Measurements from ENCODE around the gene TIPRL. TPM values are rescaled to one million over a fixed set of nuclear protein-coding genes. Genes with fewer than 3 reads are reported as not detected.

Gene TIPRL
- total RNA-seq, 1 experiment from 2014 or later: 50.0 TPM

- no peak for TF ChIP-seq CTCF (conservative IDR thresholded peaks at IDR 0.05; ENCODE audit: low read depth, low read length)
- no peak for TF ChIP-seq EZH2 (IDR thresholded peaks at IDR 0.05; ENCODE audit: borderline replicate concordance, low read depth, low read length, poor library complexity, severe bottlenecking)
- DNase-seq (ENCODE audit: low spot score): no peak
- Histone ChIP-seq H3K27me3 (replicated peaks; ENCODE audit: insufficient read depth, low read depth, low read length, poor library complexity) (no peaks in the 10 kb centered on the region), H3K4me3 (ENCODE audit: low read depth, low read length, poor library complexity, severe bottlenecking) (no peak overlapping the region), H3K36me3 (ENCODE audit: insufficient read depth, low read length, poor library complexity, severe bottlenecking) (no peaks in the 10 kb centered on the region), H3K4me1 (ENCODE audit: insufficient read depth, low read length, poor library complexity, severe bottlenecking) (peaks cover 3% of the 10 kb centered on the region), H3K9me3 (ENCODE audit: low read depth, low read length, poor library complexity, severe bottlenecking) (no peaks in the 10 kb centered on the region), H3K27ac (ENCODE audit: low read depth, low read length, poor library complexity, severe bottlenecking) (no peak overlapping the region)
- no TSS peak for BruUV-seq (replicated peaks)
- CTCF ChIA-PET: no interaction called here
- intact Hi-C loops (cut with micrococcal nuclease; ENCODE audit: unreplicated experiment): no loop called here
- POLR2A ChIA-PET (ENCODE audit: low non-redundant PET): no interaction called here
Observed at GRCh38 chr1:168146160-168146539, 32.6 kb upstream of the TIPRL start.

GRCh38 chr1:168146626-168147025 is 32.1 kb upstream of the TIPRL start:
- BruUV-seq (replicated peaks): no TSS peak
- peaks cover 3% of the 10 kb centered on the region for H3K4me1 ChIP-seq (ENCODE audit: insufficient read depth, low read length, poor library complexity, severe bottlenecking)
- H3K4me3 ChIP-seq (ENCODE audit: low read depth, low read length, poor library complexity, severe bottlenecking): no peak overlapping the region
- TF ChIP-seq CTCF (conservative IDR thresholded peaks at IDR 0.05; ENCODE audit: low read depth, low read length) (no peak), EZH2 (IDR thresholded peaks at IDR 0.05; ENCODE audit: borderline replicate concordance, low read depth, low read length, poor library complexity, severe bottlenecking) (no peak)
- intact Hi-C loops (cut with micrococcal nuclease; ENCODE audit: unreplicated experiment): no loop called here
- no peak overlapping the region for H3K27ac ChIP-seq (ENCODE audit: low read depth, low read length, poor library complexity, severe bottlenecking)
- H3K9me3 ChIP-seq (ENCODE audit: low read depth, low read length, poor library complexity, severe bottlenecking): no peaks in the 10 kb centered on the region
- no peaks in the 10 kb centered on the region for H3K27me3 ChIP-seq (replicated peaks; ENCODE audit: insufficient read depth, low read depth, low read length, poor library complexity)
- DNase-seq (ENCODE audit: low spot score): no peak
- POLR2A ChIA-PET (ENCODE audit: low non-redundant PET): no interaction called here
- no peaks in the 10 kb centered on the region for H3K36me3 ChIP-seq (ENCODE audit: insufficient read depth, low read length, poor library complexity, severe bottlenecking)
- CTCF ChIA-PET: no interaction called here

- Histone ChIP-seq H3K36me3 (ENCODE audit: insufficient read depth, low read length, poor library complexity, severe bottlenecking) (no peaks in the 10 kb centered on the region), H3K4me3 (ENCODE audit: low read depth, low read length, poor library complexity, severe bottlenecking) (no peak overlapping the region), H3K9me3 (ENCODE audit: low read depth, low read length, poor library complexity, severe bottlenecking) (no peaks in the 10 kb centered on the region), H3K27me3 (replicated peaks; ENCODE audit: insufficient read depth, low read depth, low read length, poor library complexity) (no peaks in the 10 kb centered on the region), H3K4me1 (ENCODE audit: insufficient read depth, low read length, poor library complexity, severe bottlenecking) (peaks cover 3% of the 10 kb centered on the region), H3K27ac (ENCODE audit: low read depth, low read length, poor library complexity, severe bottlenecking) (no peak overlapping the region)
- BruUV-seq (replicated peaks): no TSS peak
- ChIA-PET CTCF (no interaction called here), POLR2A (ENCODE audit: low non-redundant PET) (no interaction called here)
- TF ChIP-seq EZH2 (IDR thresholded peaks at IDR 0.05; ENCODE audit: borderline replicate concordance, low read depth, low read length, poor library complexity, severe bottlenecking): no peak
- TF ChIP-seq CTCF (conservative IDR thresholded peaks at IDR 0.05; ENCODE audit: low read depth, low read length): no peak
- DNase-seq (ENCODE audit: low spot score): no peak
- intact Hi-C loops (cut with micrococcal nuclease; ENCODE audit: unreplicated experiment): no loop called here
Observed at GRCh38 chr1:168148916-168149315, 29.8 kb upstream of the TIPRL start.
